GM21786 (cell line): ENCODE results near the gene CPS1.

Experiments used
- ATAC-seq: cut with Tn5 transposase; IDR thresholded peaks from one replicate; pipeline ENCODE4 v1.9.1; 2021; ENCODE audit not compliant: unreplicated experiment

CPS1 gene

GRCh38 chr2:210556329-210556980 is at the start of gene CPS1:
CPS1 (plus strand) TSS chr2:210556599; CDS start chr2:210556734, 135 bp downstream.
- ATAC-seq = no peak

DNA sequence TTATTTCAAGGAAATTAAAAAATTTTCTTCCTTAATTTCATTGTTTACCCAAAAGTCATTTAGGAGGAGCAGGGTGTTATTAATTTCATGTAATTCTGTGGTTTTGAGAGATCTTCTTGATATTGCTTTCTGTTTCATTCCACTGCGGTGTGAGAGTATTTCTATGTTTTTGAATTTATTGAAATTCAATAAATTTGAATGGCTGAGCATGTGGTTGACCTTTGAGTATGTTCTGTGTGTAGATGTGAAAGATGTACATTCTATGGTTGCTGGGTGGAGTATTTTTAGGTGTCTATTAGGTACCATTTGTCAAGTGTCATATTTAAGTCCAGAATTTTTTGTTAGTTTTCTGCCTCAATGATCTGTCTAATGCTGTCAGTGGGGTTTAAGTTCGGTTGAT is 40.5 kb upstream of the CPS1 start:
- no peak for ATAC-seq

DNA sequence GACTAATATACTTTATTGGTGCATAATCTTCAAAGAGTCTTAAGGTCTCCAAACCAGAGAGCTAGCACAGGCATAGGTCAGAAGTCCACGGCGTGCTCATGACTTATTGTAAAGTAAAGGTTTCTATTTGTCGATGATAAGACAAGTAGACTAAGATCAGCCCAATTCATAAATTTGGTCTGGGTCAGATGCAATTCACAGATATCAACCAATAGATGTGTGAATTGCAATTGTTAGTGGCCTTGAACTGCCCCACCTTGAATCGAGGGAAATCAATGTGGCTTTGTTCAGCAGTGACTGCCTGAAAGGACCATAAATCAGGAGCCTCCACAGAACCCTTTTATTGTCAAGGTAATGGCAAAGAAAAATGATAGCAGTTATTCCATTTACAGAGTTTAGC is 39.1 kb upstream of the CPS1 start:
- ATAC-seq = no peak

GRCh38 chr2:210519594-210519993 is 36.8 kb upstream of the CPS1 start:
- ATAC-seq = no peak

DNA sequence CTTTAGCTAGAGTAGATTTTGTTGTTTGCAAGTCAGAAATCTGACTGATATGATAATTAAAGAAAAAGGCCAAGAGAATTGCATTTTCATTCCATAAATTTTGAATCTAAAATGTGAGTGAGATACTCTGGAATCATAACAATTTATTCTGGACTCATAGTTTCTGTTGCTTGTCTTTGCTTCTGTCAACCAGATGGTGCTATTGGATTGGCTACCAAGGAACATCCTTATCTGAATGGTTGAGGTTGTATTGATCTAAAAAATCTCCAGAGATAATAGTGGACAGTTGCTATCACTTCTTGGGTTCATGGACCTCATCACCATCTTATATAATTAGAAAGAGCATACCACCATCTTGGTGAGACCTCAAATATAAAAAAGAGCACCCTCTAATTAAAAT is 34.0 kb upstream of the CPS1 start:
- no peak for ATAC-seq

GRCh38 chr2:210523650-210524289 is 32.6 kb upstream of the CPS1 start:
- no peak for ATAC-seq

- ATAC-seq = no peak
These were observed 31.9 kb upstream of the CPS1 start for GRCh38 chr2:210524533-210524932.

GRCh38 chr2:210527286-210527685 is 29.1 kb upstream of the CPS1 start:
- peak; percentile 73 for ATAC-seq

DNA sequence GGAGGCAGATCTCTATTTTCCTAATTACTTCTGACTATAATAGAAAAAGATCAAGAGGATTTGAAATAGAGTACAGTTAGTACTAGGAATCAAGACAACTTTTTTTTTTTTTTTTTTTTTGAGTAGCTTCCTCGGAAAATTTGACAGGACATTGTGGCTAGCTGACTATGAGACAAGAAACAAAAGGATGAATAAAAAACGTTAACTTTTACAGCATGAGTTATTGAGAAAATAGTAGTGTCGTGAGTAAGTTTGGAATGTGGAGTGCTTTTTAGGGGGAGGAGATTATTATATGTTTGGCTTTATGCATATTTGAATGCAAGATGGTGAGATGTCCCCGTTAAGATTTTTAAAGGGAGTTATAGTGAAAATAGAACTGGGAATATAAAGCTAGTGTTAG is 27.7 kb upstream of the CPS1 start:
- ATAC-seq = no peak

DNA sequence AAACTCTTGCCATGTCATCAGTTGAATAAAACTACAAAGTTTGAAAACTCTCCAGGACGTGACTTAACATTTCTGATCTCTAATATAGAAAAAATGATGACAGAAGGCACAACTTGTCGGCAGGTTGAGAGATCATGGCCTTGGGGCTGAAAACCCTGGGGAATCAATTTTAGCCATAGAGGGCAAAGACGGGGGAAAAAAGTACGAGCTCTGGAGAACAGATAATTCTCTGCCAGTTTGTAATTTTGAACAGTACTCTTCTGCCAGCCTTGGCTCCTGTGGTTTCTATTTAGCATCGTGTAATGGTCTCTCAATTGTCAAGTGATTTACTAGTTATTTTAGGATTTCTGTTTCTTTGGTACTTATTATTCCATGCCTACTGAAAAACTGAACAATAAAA is 25.3 kb upstream of the CPS1 start:
- no peak for ATAC-seq

GRCh38 chr2:210531482-210531881 is 24.9 kb upstream of the CPS1 start:
- ATAC-seq = no peak

DNA sequence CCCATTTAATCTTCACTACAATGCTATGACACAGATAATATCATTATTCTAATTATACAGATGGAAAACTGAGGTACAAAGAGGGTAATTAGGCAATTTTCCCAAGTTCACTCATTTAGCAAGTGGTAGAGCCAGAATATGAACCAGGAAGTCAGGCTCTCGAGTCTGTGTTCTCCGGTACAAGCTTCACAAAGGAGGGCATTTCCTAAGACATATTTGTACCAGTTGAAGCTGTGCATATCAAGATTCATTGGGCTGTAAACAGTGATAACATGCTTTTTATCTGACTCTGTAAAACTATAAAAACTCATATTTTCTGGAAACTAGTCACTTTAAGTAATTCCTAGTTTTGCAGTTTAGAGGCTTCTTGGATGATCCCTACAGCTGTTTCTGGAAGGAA is 23.0 kb upstream of the CPS1 start:
- ATAC-seq = no peak

DNA sequence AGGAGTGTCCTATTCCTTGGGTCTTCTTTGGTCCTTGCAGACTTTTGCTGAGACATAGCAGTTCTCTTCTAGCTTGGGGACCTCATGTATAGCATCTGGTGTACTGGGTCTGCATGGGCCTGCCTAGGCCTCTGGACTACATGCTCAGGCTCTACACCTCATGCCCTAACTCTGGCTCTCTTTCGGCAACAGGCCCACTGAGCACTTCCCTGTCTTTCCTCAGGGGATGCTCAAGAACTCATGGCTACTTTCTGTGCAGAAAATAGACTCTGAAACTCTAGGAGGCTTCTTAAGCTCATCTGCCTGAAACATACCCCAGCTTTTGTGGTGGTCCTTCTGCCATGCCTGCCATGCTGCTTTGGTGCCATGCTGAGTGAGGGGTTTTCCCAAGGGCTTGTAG is 21.5 kb upstream of the CPS1 start:
- ATAC-seq = no peak

- peak; percentile 71 for ATAC-seq
These were observed 19.3 kb upstream of the CPS1 start for GRCh38 chr2:210536973-210537650.

GRCh38 chr2:210539035-210539434 is 17.4 kb upstream of the CPS1 start:
- ATAC-seq = no peak

GRCh38 chr2:210539578-210540416 is 16.6 kb upstream of the CPS1 start:
- ATAC-seq = no peak

DNA sequence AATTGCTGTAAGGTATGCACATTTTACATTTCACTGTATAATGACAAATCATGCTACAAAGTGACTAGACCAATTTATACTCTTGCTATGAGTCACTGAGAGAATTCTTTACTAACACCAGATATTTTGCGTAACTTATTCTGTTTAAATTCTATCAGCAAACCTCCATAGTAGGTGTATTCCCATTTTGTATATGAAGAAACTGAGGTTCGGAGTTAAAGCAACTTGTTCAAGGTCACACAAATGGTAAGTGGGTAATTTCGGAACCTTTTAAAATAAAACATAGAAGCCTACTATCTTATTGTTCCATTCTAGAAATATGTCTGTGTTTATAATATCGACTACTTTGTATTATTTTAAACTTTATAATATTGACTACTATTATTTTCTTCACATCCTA is 15.9 kb upstream of the CPS1 start:
- no peak for ATAC-seq

- no peak for ATAC-seq
These were observed 15.5 kb upstream of the CPS1 start for GRCh38 chr2:210540900-210541289.

- ATAC-seq = no peak
These were observed 15.0 kb upstream of the CPS1 start for GRCh38 chr2:210541290-210541902.

DNA sequence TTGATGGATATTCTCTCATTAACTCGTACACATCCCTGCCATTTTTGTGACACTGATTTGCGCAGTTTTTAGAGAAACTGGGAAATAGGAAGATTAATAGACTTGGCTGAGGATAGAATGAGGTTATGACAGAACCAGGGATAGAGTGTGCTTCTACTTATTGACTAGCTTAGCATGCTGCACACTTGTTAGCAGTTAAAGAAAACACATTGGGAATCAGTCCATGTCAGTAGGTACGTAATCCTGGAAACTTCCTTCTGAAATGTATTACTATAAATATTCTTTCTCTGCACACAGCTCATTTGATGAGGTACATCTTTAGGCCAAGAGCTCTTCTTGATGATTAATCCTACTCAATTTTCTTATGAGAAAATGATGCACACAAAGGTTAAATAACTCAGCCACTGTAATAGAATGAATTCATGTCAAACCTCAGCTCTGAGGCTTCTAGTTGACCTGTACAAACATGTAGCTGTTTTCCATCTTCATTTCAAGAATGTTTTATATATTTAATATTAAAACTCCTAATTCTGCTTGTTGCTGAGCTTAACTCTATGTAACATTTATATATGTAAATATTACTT is 12.3 kb upstream of the CPS1 start:
- ATAC-seq = no peak

DNA sequence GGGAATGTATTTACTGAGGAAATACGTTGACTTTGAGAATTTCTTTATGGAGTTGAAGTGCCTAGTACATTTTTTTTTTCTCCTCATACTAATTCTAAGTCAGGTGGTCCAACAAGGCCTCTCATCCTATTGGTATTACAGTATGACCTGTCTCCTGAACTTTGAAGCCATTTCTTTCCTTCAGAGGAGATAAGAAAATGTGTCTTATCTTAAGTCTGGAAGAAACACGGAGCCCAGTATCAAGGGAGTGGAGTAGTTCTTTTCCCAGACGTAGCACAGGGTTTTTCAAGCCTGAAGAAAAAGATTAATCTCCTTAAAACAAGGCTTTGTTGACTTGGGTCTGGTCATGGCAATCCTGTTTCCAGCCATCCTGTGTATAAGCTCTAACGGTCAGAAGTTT is 11.6 kb upstream of the CPS1 start:
- ATAC-seq = no peak
